GM12891 (cell line): Measurements from ENCODE around the gene MAEA.

Experiments
- DNase-seq: peaks from one replicate; pipeline ENCODE4 v3.0.0; 2011; ENCODE audit warnings: low spot score; ENCODE audit not compliant: insufficient read length
- FAIRE-seq: peaks from 2 replicates; lab custom pipeline; 2011; peaks lifted over from hg19 to GRCh38; lab: Jason Lieb, UNC
- PAX5 ChIP-seq: IDR thresholded peaks from 2 replicates; pipeline ENCODE4 v1.6.1; 2011; ENCODE audit warnings: low read length, moderate library complexity, mild to moderate bottlenecking; ENCODE audit not compliant: insufficient read depth, severe bottlenecking
- POLR2A ChIP-seq: IDR thresholded peaks from 2 replicates; pipeline ENCODE4 v1.6.1; 2011; ENCODE audit warnings: low read depth, low read length, control low read depth
- POLR2AphosphoS5 ChIP-seq: IDR thresholded peaks from 2 replicates; pipeline ENCODE4 v1.6.1; 2011; ENCODE audit warnings: low read depth, low read length, control low read depth
- POU2F2 ChIP-seq: IDR thresholded peaks from 2 replicates; pipeline ENCODE4 v1.6.1; 2011; ENCODE audit warnings: low read depth, mild to moderate bottlenecking, control low read depth, low read length, moderate library complexity
- SPI1 ChIP-seq: IDR thresholded peaks from 2 replicates; pipeline ENCODE4 v1.6.1; 2011; ENCODE audit warnings: low read depth, low read length, control low read depth
- TAF1 ChIP-seq: IDR thresholded peaks from 2 replicates; pipeline ENCODE4 v1.6.1; 2011; ENCODE audit warnings: low read depth, low read length, control low read depth

Gene MAEA

GRCh38 chr4:1356181-1356998 is 66.7 kb downstream of the MAEA start:
- TF ChIP-seq TAF1: no peak
- no peak for TF ChIP-seq POLR2A
- no peak for TF ChIP-seq SPI1
- no peak for TF ChIP-seq POLR2AphosphoS5
- no peak for TF ChIP-seq POU2F2
- TF ChIP-seq PAX5: no peak
- FAIRE-seq: no peak
- DNase-seq: peak; percentile 66

DNA sequence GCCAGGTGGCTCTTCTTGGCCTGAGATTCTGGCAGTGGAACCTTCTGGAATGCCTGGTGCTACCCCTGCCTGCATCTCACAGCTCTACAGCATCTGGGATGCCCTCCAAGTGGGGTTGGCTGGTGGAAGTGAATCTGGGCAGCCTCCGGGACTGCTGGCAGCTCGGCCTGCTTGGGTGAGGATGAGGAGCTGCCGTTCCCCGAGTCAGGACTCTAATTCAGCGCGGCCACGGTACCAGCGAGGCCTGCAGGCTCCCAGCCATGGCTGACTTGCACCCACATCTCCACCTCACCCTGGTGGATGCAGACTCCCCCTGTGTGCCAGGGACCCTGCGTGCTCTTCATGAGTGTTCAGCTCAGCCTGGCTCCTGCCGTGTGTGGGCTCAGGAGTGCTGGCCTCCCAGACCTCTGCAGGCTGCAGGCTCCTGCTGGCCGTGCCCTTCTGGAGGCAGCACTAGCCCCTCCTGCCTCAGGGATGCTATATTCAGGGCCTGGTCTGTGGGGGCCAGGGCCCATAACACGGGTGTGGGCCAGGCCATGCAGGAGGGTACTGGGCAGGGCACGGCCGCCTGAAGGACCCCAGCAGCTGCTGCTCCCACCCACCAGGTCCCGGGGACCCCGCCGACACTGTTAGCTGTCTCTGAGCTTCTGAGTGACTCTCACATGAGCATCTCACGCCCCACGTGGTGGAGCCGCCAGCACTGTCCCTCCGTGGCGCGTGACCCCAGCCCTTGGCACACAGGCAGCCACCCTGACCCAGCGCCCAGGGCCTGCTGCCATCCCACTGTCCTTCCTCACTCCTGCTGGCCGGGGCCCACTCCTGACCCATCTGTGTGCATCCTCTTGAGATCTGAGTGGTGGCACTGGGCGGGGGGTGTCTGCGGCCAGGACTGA is 67.9 kb downstream of the MAEA start:
- TF ChIP-seq TAF1 (no peak), SPI1 (no peak), POU2F2 (no peak), POLR2AphosphoS5 (no peak), PAX5 (no peak), POLR2A (no peak)
- FAIRE-seq (no peak), DNase-seq (no peak)

GRCh38 chr4:1358421-1359143 is 68.9 kb downstream of the MAEA start:
- no peak for TF ChIP-seq TAF1
- TF ChIP-seq PAX5: no peak
- no peak for TF ChIP-seq SPI1
- no peak for TF ChIP-seq POU2F2
- no peak for TF ChIP-seq POLR2A
- no peak for TF ChIP-seq POLR2AphosphoS5
- DNase-seq (no peak), FAIRE-seq (no peak)

DNA sequence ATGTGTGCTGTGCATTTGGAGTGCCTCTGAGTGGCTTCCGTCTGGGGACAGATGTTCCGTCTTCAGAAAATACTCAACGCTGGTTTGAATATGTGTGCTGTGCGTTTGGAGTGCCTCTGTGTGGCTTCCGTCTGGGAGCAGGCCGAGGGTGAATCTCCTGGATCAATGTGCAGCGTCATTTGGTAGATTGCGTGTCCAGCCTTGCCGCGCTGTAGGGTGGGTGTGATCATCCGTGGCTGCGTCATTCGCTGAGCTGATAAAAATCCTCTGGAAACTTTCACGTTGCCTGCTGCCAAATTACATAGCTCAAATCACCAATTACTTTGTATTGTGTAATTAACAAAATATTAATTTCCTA is 69.4 kb downstream of the MAEA start:
- TF ChIP-seq POLR2AphosphoS5 (no peak), POLR2A (no peak), POU2F2 (no peak), SPI1 (no peak), PAX5 (no peak), TAF1 (no peak)
- no peak for DNase-seq
- no peak for FAIRE-seq

DNA sequence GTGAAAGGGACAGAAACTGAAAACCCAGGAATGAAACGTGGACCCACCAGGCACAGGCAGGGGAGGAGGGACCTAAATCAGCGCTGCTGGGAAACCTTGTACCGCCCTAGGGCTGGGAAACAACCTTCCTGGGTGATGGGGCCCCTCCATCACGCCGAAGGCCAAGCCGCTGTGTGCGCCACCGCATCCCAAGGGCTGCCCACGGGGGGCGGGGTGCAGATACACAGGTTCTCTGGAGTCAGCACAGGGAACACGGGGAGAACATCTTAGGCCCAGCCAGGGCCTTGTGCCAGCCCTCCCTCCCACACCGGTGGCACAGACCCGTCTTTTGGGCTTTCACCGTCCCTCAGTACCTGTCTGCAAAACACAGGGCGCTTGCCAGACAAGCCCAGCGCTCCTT is 70.3 kb downstream of the MAEA start:
- TF ChIP-seq POU2F2: no peak
- TF ChIP-seq POLR2AphosphoS5: no peak
- TF ChIP-seq TAF1: no peak
- TF ChIP-seq POLR2A: no peak
- no peak for TF ChIP-seq PAX5
- no peak for FAIRE-seq
- no peak for DNase-seq

DNA sequence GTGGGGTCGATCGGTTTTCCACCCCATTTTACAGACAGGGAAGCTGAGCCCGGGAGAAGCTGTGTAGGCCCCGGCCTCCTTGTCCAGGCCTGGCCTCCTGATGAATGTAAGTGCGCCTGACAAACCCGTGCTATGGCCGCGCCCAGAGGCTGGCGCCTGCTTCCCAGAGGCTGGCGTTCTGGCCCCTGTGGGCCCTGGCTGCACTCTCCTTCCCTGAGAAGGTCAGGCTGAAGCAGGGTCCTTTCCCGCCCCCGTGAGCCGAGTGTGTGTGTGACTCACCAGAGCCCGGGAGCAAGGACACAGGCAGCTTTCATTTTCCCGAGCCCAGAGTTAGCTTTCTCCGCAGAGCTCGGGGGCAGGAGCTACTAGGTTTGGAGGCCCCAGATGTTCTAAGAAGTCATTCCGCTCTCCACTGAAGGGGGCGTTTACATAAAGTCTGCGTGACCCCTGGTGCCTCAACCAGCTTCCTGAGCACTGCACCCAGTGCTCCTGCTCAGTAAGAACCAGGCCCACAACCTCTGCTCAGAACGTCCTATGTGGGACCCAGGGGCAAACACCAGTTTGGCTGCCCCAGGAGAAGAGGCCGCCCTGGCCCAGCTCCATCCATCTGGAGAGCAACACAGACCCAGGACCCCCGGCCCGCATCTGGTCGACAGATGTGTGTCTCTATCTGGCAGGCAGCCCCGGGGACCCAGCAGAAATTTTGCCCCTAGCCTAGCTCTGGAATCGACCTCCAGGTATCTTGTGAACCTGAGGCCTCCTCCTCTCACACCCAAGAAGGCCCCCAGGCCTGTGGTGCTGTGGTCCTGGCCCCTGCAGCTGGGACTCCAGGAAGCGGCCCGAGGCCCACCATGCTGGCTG is 71.0 kb downstream of the MAEA start:
- no peak for TF ChIP-seq POLR2AphosphoS5
- TF ChIP-seq POLR2A: no peak
- TF ChIP-seq POU2F2: no peak
- TF ChIP-seq PAX5: no peak
- no peak for TF ChIP-seq TAF1
- TF ChIP-seq SPI1: no peak
- DNase-seq: no peak
- FAIRE-seq: no peak

GRCh38 chr4:1361431-1361830 is 71.7 kb downstream of the MAEA start:
- DNase-seq (no peak), FAIRE-seq (no peak)
- TF ChIP-seq POLR2A (no peak), PAX5 (no peak), TAF1 (no peak), SPI1 (no peak), POLR2AphosphoS5 (no peak), POU2F2 (no peak)

DNA sequence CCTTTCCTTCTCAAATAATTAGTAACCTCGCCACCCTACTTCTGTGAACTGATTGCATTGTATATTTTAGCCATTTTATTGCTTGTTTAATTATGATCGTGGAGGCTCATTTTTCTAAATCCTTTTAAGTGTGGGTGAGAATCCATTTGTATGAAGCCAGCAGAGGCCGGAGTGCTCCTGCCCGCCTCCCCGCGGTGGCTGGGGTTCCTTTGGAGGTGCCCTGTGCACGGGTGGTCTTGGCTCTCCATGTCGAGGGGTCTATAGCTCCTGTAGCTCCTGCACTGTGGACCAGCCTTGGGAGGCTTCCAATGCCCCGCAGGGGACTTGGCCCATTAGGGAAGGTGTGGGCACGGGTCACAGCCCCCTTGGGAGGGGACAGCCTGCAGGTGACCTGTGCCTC is 72.4 kb downstream of the MAEA start:
- no peak for TF ChIP-seq PAX5
- no peak for TF ChIP-seq SPI1
- TF ChIP-seq TAF1: no peak
- no peak for TF ChIP-seq POU2F2
- no peak for TF ChIP-seq POLR2AphosphoS5
- DNase-seq (no peak), FAIRE-seq (no peak)

DNA sequence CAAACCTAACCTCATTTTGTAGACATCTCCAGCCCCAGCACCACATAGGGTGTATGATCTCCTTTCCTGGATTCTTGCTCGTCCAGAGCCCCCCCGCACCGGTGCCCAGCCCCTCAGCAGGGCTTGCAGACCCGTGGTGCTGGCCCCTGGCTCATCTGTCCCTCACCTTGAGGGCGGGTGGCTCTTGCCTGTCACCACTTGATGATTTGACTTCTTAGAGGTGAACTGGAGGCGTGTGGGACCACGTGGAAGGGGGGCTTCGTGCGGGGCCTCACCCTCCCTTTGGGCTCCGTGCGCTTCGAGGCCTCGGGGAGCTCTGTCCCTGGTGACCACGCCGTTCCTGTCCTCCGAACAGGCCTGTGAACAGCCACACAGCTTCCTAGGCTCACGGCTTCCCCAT is 72.8 kb downstream of the MAEA start:
- no peak for FAIRE-seq
- TF ChIP-seq POLR2AphosphoS5 (no peak), TAF1 (no peak), POU2F2 (no peak), SPI1 (no peak), PAX5 (no peak), POLR2A (no peak)
- no peak for DNase-seq
